ENCODE results near the gene CABLES2. TPM values are rescaled to one million over a fixed set of nuclear protein-coding genes. Genes with fewer than 3 reads are reported as not detected.

The CABLES2 gene
- total and polyA plus RNA-seq, 9 of the 15 experiments (the other 6 are each of a cell fraction or from before 2014, with no cell fraction given) = 0.46 to 4.2 (median 1.6) TPM

GRCh38 chr20:62366370-62367135, 40.5 kb downstream of the CABLES2 start (continued):
- TF ChIP-seq DMBX1 (CRISPR knock-in tag; IDR thresholded peaks at IDR 0.05; ENCODE audit: borderline replicate concordance) (no peak), ZBTB11 (CRISPR knock-in tag; IDR thresholded peaks at IDR 0.05) (no peak)

- Histone ChIP-seq H3K27me3 (ENCODE audit: control insufficient read depth in 2 of 2, insufficient read depth in 2 of 2, low read length in 2 of 2) (no peaks in the 10 kb centered on the region), H3K9me3 (replicated peaks; ENCODE audit: control insufficient read depth, insufficient read depth, low read depth, low read length) (no peaks in the 10 kb centered on the region), H4K20me1 (replicated peaks; ENCODE audit: control insufficient read depth, insufficient read depth, low read length) (peaks cover 10% of the 10 kb centered on the region; the same call in 1 of the 2 replicates), H2AFZ (ENCODE audit: low read depth, low read length) (peak overlapping the region; percentile 20; the same call in 1 of the 2 replicates), H3K9me1 (ENCODE audit: control insufficient read depth, insufficient read depth, low read length) (peaks cover 4% of the 10 kb centered on the region), H3K9ac (ENCODE audit: insufficient read depth in 1 of 2, low read depth in 2 of 2, low read length in 2 of 2) (peak overlapping the region; percentile 75 to 96), H3K4me1 (replicated peaks in 1 of 2; ENCODE audit: control insufficient read depth in 2 of 2, insufficient read depth in 2 of 2, low read length in 2 of 2) (peaks cover 57 to 100% of the 10 kb centered on the region in 2 experiments), H3K4me3 (peak overlapping the region; percentile 78), H3K4me2 (ENCODE audit: insufficient read depth, low read length) (peak overlapping the region; percentile 85), H3K27ac (ENCODE audit: extremely low read depth, low read depth, low read length) (peak overlapping the region; percentile 69), H3K36me3 (ENCODE audit: control insufficient read depth, insufficient read depth, low read length) (peaks cover 18% of the 10 kb centered on the region; the same call in 1 of the 3 replicates), H3K79me2 (ENCODE audit: control insufficient read depth, insufficient read depth, low read length) (peaks cover 48% of the 10 kb centered on the region)
- WGBS (ENCODE audit: insufficient coverage, low coverage, missing lambda C conversion rate) = 0% methylated on average over 8 of the region's 10 CpGs
- in situ Hi-C loops (cut with MboI) (loop anchor here (5.0 to 10.0 kb wide), 2 partner anchors 59 to 371 kb away; no protein-coding TSS in a partner anchor), intact Hi-C loops (cut with micrococcal nuclease) (loop anchor here (5.0 kb wide), 1 partner anchor 64 kb away; the partner anchor contains the start of gene ADRM1)
- peak; percentile 81 for ATAC-seq
- CTCF ChIA-PET (ENCODE audit: low intra/inter-chr PET ratio) = no interaction called here
- DNase-seq (ENCODE audit: extremely low read depth in 1 of 4, low spot score in 3 of 4) = peak; percentile 71 to 89 (median 81)
- BruUV-seq (replicated peaks) = TSS peak; percentile 40
- POLR2A ChIA-PET = interaction anchor here (0.6 to 2.5 kb wide), 8 partner anchors 8 to 244 kb away, joined by 3 to 7 read pairs (median 3); partner anchors contain the start of gene RPS21
- peak; percentile 92 for FAIRE-seq
- TF ChIP-seq ARID1B (IDR thresholded peaks at IDR 0.05) (0 out of 2 replicates have a peak, but pooled peaks have one; percentile 3), ZNF165 (CRISPR knock-in tag; IDR thresholded peaks at IDR 0.05; ENCODE audit: borderline replicate concordance) (no peak), RCOR1 (IDR thresholded peaks at IDR 0.05; ENCODE audit: borderline replicate concordance in 1 of 2, low read depth in 2 of 2, low read length in 2 of 2) (peak in 1 of 2 experiments; percentile 14; a peak in 1 of 4 replicates), CBX3 (IDR thresholded peaks at IDR 0.05; ENCODE audit: borderline replicate concordance in 1 of 2, low read length in 2 of 2) (no peak), SIN3B (IDR thresholded peaks at IDR 0.05; ENCODE audit: low read depth) (no peak), SRF (CRISPR knock-in tag; IDR thresholded peaks at IDR 0.05) (peak in 1 of 2 experiments; percentile 35; a peak in 1 of 4 replicates), TBP (optimal IDR thresholded peaks at IDR 0.05; ENCODE audit: low read depth, low read length) (peak; percentile 7), GATAD2A (IDR thresholded peaks at IDR 0.05) (no peak), KAT7 (CRISPR knock-in tag; IDR thresholded peaks at IDR 0.05; ENCODE audit: borderline replicate concordance) (peak; percentile 69; the same call in 1 of the 2 replicates), ZNF133 (CRISPR knock-in tag; IDR thresholded peaks at IDR 0.05) (no peak), HOXB6 (CRISPR knock-in tag; IDR thresholded peaks at IDR 0.05; ENCODE audit: borderline replicate concordance) (no peak), MBD2 (IDR thresholded peaks at IDR 0.05; ENCODE audit: borderline replicate concordance, low read depth) (peak; percentile 23; the same call in 1 of the 2 replicates)
Observed at GRCh38 chr20:62365814-62366369, 41.2 kb downstream of the CABLES2 start.

Measured in K562 (cell line).